M059J (cell line): ENCODE measurements around the gene SH2D7. TPM values are rescaled to one million over a fixed set of nuclear protein-coding genes. Genes with fewer than 3 reads are reported as not detected.

Source experiments
- DNase-seq: peaks from one replicate; pipeline ENCODE4 v3.0.0-alpha.2; 2012; ENCODE audit warnings: low read depth
- total RNA-seq: library from RNA; depleted of rRNA; stranded (reverse); fragments of >200 nt; shearing (Covaris generic); gene quantifications from 2 replicates; pipeline ENCODE4 v1.2.3, GENCODE V29; 2014

Gene SH2D7
- total RNA-seq, 1 experiment from 2014 or later = not detected

GRCh38 chr15:78104119-78104479 is 11.7 kb downstream of the SH2D7 start:
- no peak for DNase-seq

DNA sequence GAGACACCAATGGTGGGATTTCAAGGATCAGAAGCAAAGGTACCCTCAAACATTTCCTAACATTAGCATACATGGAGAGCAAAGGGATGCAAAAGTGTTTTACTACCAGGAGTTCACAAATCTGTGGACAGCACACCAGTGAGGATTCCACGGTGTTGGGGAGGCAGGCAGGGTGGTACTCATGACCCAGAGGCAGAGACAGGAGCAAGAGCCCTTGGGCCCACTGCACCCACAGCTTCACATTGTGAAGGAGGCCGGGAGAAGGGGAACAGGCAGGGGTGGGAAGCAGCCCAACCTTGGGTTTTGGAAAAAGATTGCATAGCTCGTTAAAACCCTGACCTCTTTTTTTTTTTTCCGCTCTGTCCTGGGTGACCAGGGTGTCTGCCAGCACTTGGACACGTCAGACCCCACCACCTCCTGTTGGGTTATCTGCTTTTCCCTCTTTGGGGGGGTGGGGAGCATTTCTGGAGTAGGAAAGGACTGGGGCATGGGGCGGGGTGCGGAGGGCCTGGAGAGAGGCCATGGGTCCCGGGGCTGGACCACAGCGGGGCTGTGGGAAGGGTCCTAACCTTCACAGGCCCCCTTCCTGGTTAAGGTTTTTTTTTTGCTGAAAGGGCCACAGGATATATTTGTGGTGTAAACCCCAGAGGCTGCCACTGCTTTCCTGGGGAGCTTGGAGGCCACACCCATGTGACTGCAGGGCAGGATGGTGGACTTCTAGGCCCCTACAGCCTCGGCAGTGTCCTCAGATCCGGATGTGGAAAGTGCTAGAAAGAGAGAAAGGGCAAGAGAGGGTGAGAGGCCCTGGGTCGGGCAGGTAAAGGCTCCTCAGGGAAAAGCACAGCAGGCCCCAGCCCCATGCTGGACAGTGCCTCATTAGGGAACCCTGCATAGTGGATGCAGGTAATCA is 12.5 kb downstream of the SH2D7 start:
- no peak for DNase-seq

DNA sequence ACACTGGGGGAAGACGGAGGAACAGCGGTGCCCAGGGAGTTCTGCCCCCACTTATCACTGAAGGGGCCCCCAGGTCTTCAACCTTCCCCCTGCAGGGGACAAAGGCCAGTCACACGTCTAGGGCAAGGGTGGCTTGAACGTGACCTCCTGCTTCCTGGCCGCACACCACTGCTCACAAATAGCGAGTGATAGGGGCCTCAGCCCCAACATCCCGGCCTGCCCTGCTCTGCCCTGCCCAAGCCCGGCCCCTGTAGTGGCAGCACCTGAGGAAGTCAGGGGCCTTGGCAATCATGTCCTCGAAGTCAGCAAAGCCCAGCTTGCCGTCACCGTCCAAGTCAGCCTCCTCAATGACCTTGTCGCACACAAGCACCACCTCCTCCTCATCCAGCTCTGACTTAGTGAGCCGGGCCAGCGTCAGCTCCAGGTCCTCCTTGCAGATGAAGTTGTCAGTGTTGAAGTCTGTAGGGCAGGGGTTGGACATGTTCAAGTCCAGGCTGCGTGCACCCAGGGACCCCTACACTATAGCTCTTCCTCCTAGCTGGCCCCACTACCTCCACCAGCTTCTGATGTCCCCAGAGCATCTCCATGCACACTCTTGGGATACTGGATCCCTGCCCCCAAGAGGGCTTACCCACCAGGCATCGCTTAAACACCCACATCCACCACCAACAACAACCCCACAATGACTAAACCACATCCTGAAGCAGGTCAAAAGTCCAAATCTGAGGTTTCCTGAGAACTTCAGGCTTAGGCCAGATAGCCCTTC is 13.3 kb downstream of the SH2D7 start:
- peak; percentile 54 for DNase-seq

- no peak for DNase-seq
These were observed 15.1 kb downstream of the SH2D7 start for GRCh38 chr15:78107471-78107870.

- DNase-seq = peak; percentile 82
These were observed 16.1 kb downstream of the SH2D7 start for GRCh38 chr15:78108300-78109084.

- no peak for DNase-seq
These were observed 16.8 kb downstream of the SH2D7 start for GRCh38 chr15:78109156-78109555.

DNA sequence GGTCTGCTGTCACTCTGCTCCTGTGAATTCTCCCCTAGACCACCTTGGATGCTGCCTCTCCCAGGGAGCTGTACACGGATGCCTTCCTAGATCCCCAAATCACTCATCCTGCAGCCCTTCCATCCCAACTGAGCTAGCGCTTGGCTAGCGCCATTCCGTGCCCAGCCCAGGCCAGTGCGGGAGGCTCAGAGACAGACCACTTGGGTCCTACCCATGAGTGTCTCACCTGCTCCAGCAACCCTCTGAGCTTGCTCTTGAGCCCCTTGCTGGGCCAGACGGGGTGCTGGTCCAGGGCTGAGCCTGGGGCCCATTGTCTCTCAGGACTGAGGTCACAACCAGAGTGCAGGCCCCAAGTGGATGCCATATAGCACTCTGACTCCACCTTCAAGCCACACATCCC is 17.7 kb downstream of the SH2D7 start:
- no peak for DNase-seq

GRCh38 chr15:78110916-78111475 is 18.6 kb downstream of the SH2D7 start:
- DNase-seq = no peak

DNA sequence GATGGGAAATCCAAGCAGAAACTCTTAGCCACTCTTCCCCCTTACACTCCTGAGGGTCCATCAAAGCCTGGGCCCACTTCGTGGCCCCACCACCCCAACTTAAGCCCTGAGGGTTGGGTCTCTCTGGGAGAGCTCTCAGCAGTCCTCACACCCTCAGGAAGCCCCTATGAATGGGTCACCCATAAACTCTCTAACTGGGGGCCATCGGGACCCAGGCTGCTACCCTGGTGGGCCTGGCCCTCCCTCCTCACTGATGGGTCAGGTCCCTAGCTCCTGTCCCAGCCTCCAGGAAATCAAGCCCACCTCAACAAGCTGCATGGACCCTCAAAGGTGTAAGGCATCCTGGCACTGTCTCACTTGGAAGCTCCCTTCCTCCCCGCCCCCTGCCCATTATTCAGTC is 19.4 kb downstream of the SH2D7 start:
- DNase-seq = no peak

GRCh38 chr15:78112551-78112950 is 20.2 kb downstream of the SH2D7 start:
- DNase-seq = no peak

DNA sequence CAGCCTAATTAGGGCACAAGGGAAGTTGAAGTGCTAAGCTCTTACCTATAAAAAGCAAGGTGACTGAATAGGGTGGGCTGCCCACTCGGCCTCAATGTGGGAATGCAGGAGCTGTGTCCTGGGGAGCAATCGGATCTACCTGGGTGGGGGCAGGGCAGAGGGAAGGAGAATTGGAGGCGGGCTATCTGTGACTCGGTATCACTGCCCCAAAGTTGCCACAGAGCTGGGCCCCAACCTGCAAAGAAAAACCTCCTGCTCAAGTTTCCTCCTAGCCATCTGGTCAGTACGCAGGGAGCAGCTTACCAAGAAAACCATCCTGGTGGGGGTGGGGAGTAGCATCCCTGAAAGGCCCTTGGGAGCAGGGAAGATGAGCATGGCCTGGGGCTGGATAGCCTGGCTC is 28.2 kb downstream of the SH2D7 start:
- no peak for DNase-seq

DNA sequence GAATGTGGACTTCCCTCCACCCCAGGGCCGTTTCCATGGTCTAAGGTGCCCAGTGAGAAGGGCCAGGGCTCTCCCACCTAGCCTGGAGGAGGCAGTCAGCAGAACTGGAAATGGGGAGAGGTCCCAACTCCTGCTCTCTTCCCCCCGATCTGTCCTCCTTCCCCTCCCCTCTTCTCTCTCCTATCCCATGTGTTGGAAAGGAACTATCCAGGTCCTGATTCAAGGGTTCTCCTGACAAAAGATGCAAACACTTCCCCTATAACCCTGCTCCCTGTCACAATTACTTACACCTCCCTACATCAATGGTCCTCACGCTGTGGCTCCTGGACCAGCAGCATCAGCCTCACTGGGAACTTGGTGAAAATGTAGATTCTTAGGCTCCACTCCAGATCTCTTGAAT is 32.9 kb downstream of the SH2D7 start:
- no peak for DNase-seq

GRCh38 chr15:78127882-78128281 is 35.5 kb downstream of the SH2D7 start:
- DNase-seq = no peak

- DNase-seq = peak; percentile 77
These were observed 36.9 kb downstream of the SH2D7 start for GRCh38 chr15:78129077-78129750.

DNA sequence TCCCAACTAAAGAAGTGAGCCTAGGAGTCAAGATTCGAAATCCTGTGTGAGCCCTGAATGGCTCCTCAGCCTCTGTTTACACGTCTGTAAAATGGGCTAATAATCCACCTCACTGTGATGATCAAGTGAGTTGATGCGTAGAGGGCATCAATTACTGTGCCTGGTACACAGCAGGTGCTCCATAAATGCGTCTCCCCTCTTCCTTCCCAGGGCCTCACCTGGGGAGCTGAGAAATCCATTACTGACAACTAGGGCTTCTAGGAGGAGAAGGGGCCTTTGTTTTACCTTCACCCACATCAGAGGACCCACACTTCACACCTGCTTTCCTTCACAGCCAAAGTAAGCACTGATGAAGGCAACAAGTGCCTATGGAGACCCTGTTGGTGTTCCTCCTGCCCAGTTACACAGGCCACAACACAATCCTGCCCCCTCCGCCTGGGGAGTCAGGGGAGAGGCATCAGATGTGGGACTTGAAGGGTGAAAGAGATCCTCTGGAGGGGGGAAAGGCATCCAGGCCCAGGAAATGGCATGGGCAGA is 37.5 kb downstream of the SH2D7 start:
- DNase-seq = no peak

DNA sequence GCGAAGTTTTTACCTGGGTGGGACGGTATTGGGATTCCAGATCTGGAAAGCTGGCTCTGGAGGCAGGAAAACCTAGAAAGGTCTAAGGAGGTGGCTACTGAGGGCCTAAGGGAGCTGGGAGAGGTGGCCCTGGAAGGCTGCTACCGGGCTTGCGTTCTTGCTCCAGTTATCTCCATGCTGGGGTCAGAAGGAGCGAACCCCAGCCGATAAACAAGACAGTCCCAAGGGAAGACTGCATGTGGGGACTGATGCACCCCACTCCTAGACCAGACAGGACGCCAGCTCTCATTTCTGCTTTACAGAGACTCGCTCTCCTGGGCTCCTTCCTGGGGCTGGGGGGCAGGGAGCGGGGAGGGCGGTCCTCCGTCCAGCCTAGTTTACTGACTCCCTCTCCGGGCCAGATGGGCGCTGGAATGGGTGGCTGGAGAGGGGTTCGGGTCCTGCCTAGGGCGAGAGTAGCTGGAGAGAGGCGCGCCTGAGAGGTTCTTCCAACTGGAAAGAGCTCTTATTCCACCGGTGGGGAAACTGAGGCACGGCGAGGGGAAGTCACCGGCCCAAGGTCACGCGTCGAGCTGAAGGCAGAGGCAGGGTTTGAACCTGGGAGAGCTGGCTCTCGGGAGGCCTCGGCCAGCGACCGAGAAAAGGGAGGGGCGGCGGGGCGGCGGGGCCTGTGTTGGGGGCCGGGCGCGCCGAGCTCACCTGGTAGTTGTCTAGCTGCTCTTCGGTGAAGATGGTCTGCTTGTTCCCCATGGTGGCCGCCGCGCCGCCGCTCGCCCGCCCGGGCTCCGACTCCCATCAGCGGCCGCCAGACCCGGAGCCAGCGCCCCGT is 38.3 kb downstream of the SH2D7 start:
- no peak for DNase-seq

GRCh38 chr15:78131295-78132061 is 39.1 kb downstream of the SH2D7 start, which contains the start of gene CIB2:
TSS of gene CIB2 (minus strand) at chr15:78131445. CDS start at chr15:78131215, 230 bp downstream.
- DNase-seq = peak; percentile 40

- DNase-seq = no peak
These were observed 41.4 kb downstream of the SH2D7 start for GRCh38 chr15:78133801-78134200.

- no peak for DNase-seq
These were observed 47.2 kb downstream of the SH2D7 start for GRCh38 chr15:78139578-78139977.
